Activated T-helper 1 cell treated with anti-CD3 and anti-CD28 coated beads, Interleukin-12 subunit alpha, Interleukin-12 subunit beta, Interleukin-2, Interleukin-4 antibody, amounts not matched to agents 30 ng/mL and 10 ng/mL and 1 ng/mL, durations not matched to agents 14 hours and 24 hours and 36 hours (primary cell): ENCODE results near the gene NFAT5. TPM values are rescaled to one million over a fixed set of nuclear protein-coding genes. Genes with fewer than 3 reads are reported as not detected.
"Not testable (repeated sequence)": the region's sequence is repeated elsewhere in the genome, so short reads cannot be mapped to it uniquely, and the experiment has no call there.

Experiments
- DNase-seq: peaks from one replicate; pipeline ENCODE4 v3.0.0; 2021; ENCODE audit warnings: low spot score
- H3K27ac Mint-ChIP-seq: one replicate; pipeline ENCODE4 v1.8.0; 2021; ENCODE audit warnings: mild to moderate bottlenecking, mixed read lengths
- H3K27me3 Mint-ChIP-seq: one replicate; pipeline ENCODE4 v1.8.0; 2022; ENCODE audit warnings: mild to moderate bottlenecking, moderate library complexity, mixed read lengths; ENCODE audit not compliant: insufficient read depth
- H3K36me3 Mint-ChIP-seq: one replicate; pipeline ENCODE4 v1.8.0; 2021; ENCODE audit warnings: low read depth, mixed read lengths
- H3K4me1 Mint-ChIP-seq: one replicate; pipeline ENCODE4 v1.8.0; 2021; ENCODE audit warnings: low read depth, mixed read lengths
- H3K4me3 Mint-ChIP-seq: one replicate; pipeline ENCODE4 v1.8.0; 2021; ENCODE audit warnings: mild to moderate bottlenecking, moderate library complexity, mixed read lengths
- H3K9me3 Mint-ChIP-seq: one replicate; pipeline ENCODE4 v1.8.0; 2021; ENCODE audit warnings: mixed read lengths
- intact Hi-C: fragments of 100-400 bp; cut with micrococcal nuclease; formaldehyde crosslinking; loops from one replicate; pipeline ENCODE4 v1.15.1; 2024
- total RNA-seq: library from RNA; stranded (reverse); gene quantifications from 2 replicates; pipeline ENCODE4 v1.2.3, GENCODE V29; 2022

Gene NFAT5
- total RNA-seq, 1 donor from 2014 or later: 54.2 TPM

DNA sequence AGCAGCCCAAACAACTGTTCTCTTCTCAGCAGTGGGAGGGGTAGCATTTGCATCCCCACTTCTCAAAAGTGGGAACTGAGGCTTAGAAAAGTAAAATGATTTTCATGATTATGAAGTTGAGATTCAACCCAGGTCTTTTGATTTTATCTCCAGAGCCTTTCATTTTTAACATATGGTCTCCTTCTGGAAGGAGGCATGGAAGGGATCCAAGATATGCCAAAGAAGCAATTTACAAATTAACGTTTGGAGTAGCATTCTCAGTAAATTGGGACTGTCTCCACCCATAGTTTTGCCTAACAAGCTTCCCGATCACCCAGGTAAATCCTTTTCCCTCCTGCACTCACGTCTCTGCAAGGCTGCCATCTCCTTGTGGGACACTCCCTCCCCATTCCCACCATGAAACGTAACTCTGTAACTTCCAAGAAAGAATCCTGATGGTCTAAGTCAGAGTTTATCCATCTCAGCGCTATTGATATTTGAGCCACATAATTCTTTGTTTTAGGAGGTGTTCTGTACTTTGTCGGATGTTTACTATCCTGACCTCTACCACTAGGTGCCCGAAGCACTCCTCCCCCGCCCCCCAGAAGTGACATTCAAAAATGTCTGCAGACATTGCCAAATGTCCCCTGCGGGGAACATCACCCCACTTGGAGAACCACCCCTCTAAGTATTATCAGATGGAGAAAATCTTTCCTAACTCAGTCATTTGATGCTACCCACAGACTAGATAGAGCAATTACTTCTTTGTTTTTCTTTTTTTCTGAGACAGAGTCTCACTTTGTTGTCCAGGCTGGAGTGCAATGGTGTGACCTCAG lies 32.9 kb upstream of the NFAT5 start:
- H3K4me3 Mint-ChIP-seq: no peak overlapping the region
- H3K27ac Mint-ChIP-seq: no peak overlapping the region
- no peak for DNase-seq
- H3K9me3 Mint-ChIP-seq: no peaks in the 10 kb centered on the region
- no peaks in the 10 kb centered on the region for H3K36me3 Mint-ChIP-seq
- no peaks in the 10 kb centered on the region for H3K27me3 Mint-ChIP-seq
- peaks cover 33% of the 10 kb centered on the region for H3K4me1 Mint-ChIP-seq
- intact Hi-C loops: no loop called here

DNA sequence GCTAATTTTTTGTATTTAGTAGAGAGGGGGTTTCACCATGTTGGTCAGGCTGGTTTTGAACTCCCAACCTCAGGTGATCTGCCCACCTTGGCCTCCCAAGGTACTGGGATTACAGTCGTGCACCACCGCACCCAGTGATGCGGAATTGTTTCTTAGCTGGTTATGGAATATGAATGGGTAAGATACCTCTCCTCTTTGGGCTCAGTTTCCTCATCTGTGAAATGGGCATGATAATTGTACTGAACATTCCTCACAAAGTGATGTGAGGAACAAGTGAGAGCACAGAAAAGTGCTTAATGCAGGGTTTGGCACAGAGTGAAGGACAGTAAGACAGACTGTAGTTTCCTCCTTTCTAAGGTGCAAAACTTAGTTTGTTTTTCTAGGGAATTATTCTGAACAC lies 31.0 kb upstream of the NFAT5 start:
- H3K36me3 Mint-ChIP-seq: no peaks in the 10 kb centered on the region
- H3K9me3 Mint-ChIP-seq: no peaks in the 10 kb centered on the region
- H3K27me3 Mint-ChIP-seq: no peaks in the 10 kb centered on the region
- intact Hi-C loops: no loop called here
- no peak overlapping the region for H3K27ac Mint-ChIP-seq
- DNase-seq: no peak
- H3K4me3 Mint-ChIP-seq: no peak overlapping the region
- H3K4me1 Mint-ChIP-seq: peaks cover 26% of the 10 kb centered on the region

DNA sequence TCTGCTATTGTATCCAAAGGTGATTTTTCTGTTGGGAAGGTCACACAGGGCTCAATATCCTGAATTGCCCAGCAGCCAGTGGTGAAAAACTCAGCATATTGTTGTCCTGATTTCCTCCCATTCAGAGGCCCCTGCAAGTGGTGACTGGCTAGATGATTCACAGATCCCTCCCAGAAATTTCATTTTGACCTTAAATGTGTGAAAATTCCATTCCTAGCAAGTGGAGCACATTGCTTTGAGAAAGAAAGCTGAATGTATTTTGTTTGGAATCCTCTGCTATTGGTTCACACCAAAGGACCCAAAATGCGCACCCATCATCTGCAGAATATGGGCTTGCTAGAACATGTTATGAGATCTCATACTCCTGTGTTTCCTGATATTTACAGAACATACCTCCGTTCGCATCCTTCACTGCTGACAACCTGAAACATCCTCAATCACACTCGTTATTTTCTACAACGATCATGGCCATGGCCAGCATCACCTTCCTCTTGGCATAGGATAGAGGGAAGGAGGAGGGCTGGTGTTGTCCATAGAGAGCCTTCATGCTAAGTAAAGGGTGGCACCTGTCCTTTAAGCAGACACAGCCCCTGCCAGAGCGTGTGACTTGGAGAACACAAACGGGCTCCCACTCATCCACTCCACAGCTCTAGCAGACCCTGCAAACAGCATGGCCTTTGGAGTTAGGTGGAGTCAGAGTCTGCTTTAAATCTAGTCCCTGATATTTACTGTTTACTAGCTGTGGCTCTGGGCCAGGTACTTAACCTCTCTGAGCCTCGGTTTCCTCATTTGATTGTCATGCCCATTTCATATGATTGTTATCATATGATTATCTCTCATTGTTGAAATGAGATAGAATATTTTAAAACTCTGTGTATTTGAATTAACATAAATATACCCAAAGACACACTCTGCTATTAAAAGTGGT lies 30.4 kb upstream of the NFAT5 start:
- no peak for DNase-seq
- Mint-ChIP-seq H3K27me3 (no peaks in the 10 kb centered on the region), H3K36me3 (no peaks in the 10 kb centered on the region), H3K4me1 (peaks cover 19% of the 10 kb centered on the region), H3K4me3 (no peak overlapping the region), H3K27ac (no peak overlapping the region), H3K9me3 (no peaks in the 10 kb centered on the region)
- intact Hi-C loops: no loop called here

DNA sequence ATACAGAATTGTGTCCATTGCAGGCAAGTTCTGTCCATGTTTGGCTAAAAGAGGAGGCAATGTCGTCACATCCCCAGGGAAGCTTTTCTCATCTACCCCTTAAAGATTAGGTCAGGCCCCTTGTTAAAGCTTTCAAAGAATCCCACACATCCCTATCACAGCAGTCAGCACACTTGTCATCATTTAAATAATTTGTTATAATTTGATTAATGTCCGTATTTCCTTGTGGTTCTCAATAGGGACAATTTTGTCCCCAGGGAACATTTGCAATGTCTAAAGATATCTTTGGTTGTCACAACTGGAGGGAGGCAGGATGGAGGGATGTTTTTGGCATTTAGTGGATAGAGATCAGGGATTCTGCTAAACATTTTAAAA lies 28.1 kb upstream of the NFAT5 start:
- Mint-ChIP-seq H3K4me3 (no peak overlapping the region), H3K27me3 (no peaks in the 10 kb centered on the region), H3K4me1 (peaks cover 11% of the 10 kb centered on the region), H3K9me3 (no peaks in the 10 kb centered on the region), H3K36me3 (no peaks in the 10 kb centered on the region), H3K27ac (no peak overlapping the region)
- intact Hi-C loops: no loop called here
- no peak for DNase-seq

DNA sequence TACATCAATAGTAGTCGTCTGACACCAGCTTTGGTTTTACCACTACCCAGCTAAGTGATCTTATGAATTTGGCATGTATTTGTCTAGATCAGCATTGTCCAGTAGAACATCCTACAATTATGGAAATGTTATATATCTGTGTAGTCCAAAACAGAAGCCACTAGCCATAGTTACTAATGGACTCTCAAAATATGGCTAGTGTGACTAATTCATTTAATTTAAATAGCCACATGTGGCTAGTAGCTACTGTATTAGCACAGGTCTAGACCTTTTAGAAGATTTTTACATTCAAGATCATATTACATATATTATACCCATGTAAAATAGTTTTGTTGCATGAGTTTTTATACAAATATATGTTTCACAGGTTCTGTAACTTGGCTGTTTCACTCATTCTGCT lies 27.0 kb upstream of the NFAT5 start:
- intact Hi-C loops: no loop called here
- no peak for DNase-seq
- Mint-ChIP-seq H3K27me3 (no peaks in the 10 kb centered on the region), H3K4me3 (no peak overlapping the region), H3K27ac (no peak overlapping the region), H3K4me1 (peaks cover 11% of the 10 kb centered on the region), H3K9me3 (no peaks in the 10 kb centered on the region), H3K36me3 (no peaks in the 10 kb centered on the region)

DNA sequence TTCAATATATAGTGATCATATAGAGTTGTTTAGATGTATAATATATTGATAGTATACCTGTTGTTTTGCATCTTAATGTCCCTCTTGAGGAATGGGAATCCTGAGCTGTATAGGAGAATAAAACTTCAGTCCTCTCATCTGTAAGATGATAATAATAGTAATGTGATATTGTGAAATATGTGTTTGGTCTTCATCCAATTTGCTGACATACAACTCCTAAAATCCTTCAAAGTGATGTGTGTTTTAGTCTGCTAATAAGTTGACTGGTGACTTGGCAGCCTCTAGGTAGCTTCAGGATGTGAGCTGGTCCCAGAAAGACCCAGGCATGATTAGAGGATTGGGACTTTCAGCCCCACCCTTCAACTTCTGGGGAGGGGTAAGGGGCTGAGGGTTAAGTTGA lies 22.8 kb upstream of the NFAT5 start:
- intact Hi-C loops: no loop called here
- H3K27ac Mint-ChIP-seq: no peak overlapping the region
- H3K4me3 Mint-ChIP-seq: no peak overlapping the region
- no peak for DNase-seq
- no peaks in the 10 kb centered on the region for H3K36me3 Mint-ChIP-seq
- H3K4me1 Mint-ChIP-seq: no peaks in the 10 kb centered on the region
- H3K27me3 Mint-ChIP-seq: peaks cover 1% of the 10 kb centered on the region
- no peaks in the 10 kb centered on the region for H3K9me3 Mint-ChIP-seq

DNA sequence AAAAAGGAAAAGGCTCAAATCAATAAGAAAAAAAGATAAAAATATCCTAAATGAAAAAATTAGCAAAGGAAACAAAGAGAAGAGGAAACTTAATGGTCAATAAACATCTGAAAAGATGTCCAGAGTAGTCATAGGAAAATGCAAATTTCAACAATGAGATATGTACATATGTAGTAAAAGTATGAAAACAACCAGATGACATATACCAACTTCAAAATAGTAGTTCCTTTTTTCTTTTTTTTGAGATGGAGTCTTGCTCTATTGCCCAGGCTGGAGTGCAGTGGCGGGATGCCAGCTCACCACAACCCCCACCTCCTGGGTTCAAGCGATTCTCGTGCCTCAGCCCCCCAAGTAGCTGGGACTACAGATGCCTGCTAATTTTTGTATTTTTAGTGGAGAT lies 21.7 kb upstream of the NFAT5 start:
- Mint-ChIP-seq H3K36me3 (no peaks in the 10 kb centered on the region), H3K27ac (no peak overlapping the region), H3K4me1 (no peaks in the 10 kb centered on the region), H3K4me3 (no peak overlapping the region), H3K9me3 (no peaks in the 10 kb centered on the region), H3K27me3 (peaks cover 6% of the 10 kb centered on the region)
- intact Hi-C loops: no loop called here
- DNase-seq: no peak

DNA sequence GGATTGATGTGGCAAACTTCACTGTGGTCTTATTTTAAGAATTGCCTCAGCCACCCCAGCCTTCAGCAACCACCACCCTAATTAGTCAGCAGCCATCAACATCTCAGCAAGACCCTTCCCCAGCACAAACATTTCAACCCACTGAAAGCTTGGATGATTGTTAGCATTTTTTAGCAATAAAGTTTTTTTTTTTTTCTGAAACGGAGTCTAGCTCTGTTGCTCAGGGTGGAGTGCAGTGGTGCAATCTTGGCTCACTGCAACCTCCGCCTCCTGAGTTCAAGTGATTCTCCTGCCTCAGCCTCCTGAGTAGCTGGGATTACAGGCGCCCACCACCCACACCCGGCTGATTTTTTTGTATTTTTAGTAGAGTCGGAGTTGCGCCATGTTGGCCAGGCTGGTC lies 19.1 kb upstream of the NFAT5 start:
- H3K4me3 Mint-ChIP-seq, H3K36me3 Mint-ChIP-seq, intact Hi-C loops, H3K9me3 Mint-ChIP-seq, DNase-seq, H3K27ac Mint-ChIP-seq, H3K4me1 Mint-ChIP-seq, H3K27me3 Mint-ChIP-seq: not testable (repeated sequence)

DNA sequence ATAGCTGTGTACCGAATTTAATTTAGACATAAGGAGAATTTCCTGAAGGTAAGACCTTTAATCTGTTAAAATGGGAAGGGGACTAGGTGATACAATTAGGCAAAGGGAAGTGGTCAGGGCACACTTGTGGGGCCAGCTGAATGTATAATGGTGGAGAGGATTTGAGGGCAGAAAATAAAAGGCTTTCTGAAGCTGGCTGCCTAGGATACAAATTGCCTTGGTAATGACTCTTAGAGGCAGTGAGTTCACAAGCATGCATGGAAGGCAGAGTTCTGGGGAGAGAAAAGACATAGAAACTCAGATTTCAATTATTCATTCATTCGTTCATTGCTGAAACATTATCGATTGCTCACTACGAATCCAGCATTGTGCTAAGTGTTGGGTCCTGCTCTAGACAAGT lies 12.4 kb upstream of the NFAT5 start:
- no peak for DNase-seq
- no peak overlapping the region for H3K27ac Mint-ChIP-seq
- H3K36me3 Mint-ChIP-seq: peaks cover 6% of the 10 kb centered on the region
- peaks cover 6% of the 10 kb centered on the region for H3K9me3 Mint-ChIP-seq
- peaks cover 3% of the 10 kb centered on the region for H3K27me3 Mint-ChIP-seq
- no peak overlapping the region for H3K4me3 Mint-ChIP-seq
- intact Hi-C loops: no loop called here
- peaks cover 19% of the 10 kb centered on the region for H3K4me1 Mint-ChIP-seq

DNA sequence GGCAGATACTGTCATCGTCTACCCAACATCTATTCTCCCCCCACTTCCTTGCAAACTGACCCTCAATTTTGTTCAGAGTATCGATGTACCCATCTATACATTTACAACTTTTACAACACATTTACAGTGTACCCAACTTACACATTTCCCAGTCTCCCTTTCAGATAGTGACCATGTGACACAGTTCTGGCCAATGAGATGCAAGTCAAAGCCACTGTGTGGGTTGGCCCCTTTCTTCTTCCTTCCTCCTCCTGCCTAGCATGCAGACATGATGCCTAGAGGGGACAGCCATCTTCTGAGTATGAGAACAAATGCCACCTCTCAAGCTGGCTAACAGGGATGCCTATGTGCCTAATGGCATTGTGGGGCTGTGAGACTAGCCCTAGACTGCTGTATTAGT lies 11.3 kb upstream of the NFAT5 start:
- DNase-seq: no peak
- Mint-ChIP-seq H3K9me3 (peaks cover 6% of the 10 kb centered on the region), H3K36me3 (peaks cover 6% of the 10 kb centered on the region), H3K27ac (no peak overlapping the region), H3K4me1 (peaks cover 25% of the 10 kb centered on the region), H3K4me3 (no peak overlapping the region), H3K27me3 (peaks cover 2% of the 10 kb centered on the region)
- intact Hi-C loops: no loop called here

DNA sequence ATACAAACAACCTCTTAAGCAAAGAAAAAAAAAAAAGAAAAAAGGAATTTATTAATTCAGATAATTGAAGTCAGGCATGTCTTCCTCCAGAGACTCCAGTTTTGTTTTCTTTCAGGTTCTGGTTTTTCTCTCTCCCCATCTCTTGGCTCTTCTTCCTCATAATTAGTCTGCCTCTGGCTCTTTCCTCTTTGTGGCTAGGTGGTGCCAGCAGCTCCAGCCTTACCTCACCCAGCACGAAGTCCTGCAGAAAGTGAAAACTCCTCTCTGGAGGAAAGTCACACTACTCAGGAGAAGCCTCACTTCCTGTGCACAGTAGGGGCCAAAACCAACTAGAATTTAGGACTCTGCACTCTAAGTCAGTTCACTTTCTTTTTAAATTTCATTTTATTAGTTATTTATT lies 10.3 kb upstream of the NFAT5 start:
- H3K27ac Mint-ChIP-seq: no peak overlapping the region
- H3K27me3 Mint-ChIP-seq: peaks cover 2% of the 10 kb centered on the region
- H3K9me3 Mint-ChIP-seq: peaks cover 6% of the 10 kb centered on the region
- peaks cover 25% of the 10 kb centered on the region for H3K4me1 Mint-ChIP-seq
- no peak overlapping the region for H3K4me3 Mint-ChIP-seq
- intact Hi-C loops: no loop called here
- H3K36me3 Mint-ChIP-seq: peaks cover 6% of the 10 kb centered on the region
- DNase-seq: no peak

DNA sequence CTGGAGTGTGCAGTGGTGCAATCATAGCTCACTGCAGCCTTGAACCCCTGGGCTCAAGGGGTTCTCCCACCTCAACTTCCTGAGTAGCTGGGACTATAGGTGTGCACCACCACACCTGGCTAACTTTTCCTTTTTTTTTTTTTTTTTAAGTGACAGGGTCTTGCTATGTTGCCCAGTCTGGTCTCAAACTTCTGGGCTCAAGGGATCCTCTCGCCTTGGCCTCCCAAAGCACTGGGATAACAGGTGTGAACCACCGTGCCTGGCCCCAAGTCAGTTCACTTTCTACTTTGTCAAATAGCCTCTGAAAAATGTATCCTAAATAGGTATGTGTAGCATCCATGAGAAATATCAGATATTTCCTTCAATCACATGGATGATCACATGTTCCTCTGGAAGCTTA lies 9.9 kb upstream of the NFAT5 start:
- no peak overlapping the region for H3K4me3 Mint-ChIP-seq
- intact Hi-C loops: no loop called here
- H3K36me3 Mint-ChIP-seq: peaks cover 6% of the 10 kb centered on the region

DNA sequence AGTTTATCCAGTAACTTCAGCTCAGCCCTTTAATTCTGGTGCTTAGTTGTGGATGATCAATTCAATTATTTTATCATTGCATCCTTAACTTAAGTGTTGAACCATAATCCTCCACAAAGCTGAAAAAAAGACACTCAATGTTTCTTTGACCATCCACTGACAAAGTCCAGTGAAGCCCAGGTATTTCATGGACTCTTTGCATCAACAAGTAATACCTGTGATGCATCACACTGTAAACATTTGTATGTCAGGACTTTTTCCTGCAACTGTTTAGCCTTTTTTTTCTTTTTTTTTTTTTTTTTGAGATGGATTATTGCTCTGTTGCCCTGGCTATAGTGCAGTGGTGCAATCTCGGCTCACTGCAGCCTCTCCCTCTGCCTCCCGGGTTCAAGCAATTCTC lies 6.6 kb upstream of the NFAT5 start:
- Mint-ChIP-seq H3K4me3 (no peak overlapping the region), H3K9me3 (peaks cover 6% of the 10 kb centered on the region), H3K36me3 (peaks cover 6% of the 10 kb centered on the region), H3K27me3 (no peaks in the 10 kb centered on the region), H3K27ac (no peak overlapping the region), H3K4me1 (peaks cover 57% of the 10 kb centered on the region)
- no peak for DNase-seq
- intact Hi-C loops: no loop called here

More for the DNA sequence above, 9.9 kb upstream of the NFAT5 start:
- no peak overlapping the region for H3K27ac Mint-ChIP-seq
- H3K9me3 Mint-ChIP-seq: peaks cover 6% of the 10 kb centered on the region
- DNase-seq: no peak
- peaks cover 2% of the 10 kb centered on the region for H3K27me3 Mint-ChIP-seq
- H3K4me1 Mint-ChIP-seq: peaks cover 28% of the 10 kb centered on the region
